GM08714 (cell line): ENCODE measurements around the gene TMEM134.

Experiments used
- H3K4me3 ChIP-seq: fragments of 200-500 bp; sonication (Bioruptor generic); 2 replicates; pipeline ENCODE4 v1.5.1; 2014; ENCODE audit warnings: mild to moderate bottlenecking, low read length, inconsistent platforms
- ZNF274 ChIP-seq: IDR thresholded peaks from 2 replicates; pipeline ENCODE4 v1.6.1; 2012; ENCODE audit warnings: mild to moderate bottlenecking, low read depth, low read length

Gene TMEM134

DNA sequence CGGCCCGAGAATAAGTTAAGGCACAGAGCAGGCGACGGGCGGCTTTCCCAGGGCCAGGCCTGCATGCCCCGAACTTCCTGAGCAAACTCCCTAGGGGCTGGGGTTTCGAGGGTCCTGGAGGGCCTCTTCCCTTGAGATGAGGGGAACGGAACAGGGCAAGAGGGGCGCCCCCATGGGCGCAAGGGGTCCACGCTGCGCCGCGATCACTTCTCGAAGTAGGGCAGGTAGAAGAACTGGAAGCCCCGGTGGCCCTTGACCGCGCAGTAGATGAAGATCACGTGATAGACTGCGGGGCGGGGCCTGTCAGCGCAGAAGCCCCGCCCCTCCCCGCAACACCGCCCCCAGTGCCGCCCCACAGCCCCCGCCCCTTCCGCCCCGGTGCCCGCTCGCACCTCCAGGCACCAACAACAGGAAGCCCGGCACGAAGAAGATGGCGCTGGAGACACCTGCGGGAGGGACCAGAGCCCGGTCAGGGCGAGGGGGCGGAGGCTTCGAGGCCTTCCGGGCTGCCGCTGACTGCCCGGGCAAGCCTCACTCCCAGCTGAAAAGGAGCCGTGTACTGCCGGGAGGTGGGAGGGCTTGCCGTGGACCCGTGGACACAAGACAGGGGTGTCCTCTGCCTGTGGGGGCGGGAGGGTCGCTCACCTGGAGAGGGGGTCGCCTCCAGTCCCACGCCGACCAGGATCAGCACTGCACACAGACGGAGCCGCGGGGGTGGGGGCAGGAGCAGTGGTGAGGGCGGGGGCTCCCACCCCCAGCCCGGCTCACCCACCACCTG is 4.5 kb downstream of the TMEM134 start:
- TF ChIP-seq ZNF274 = no peak
- peak overlapping the region; percentile 81 for H3K4me3 ChIP-seq

- TF ChIP-seq ZNF274 = no peak
Observed at GRCh38 chr11:67463680-67464410, 5.2 kb downstream of the TMEM134 start.

GRCh38 chr11:67463186-67463585 is 5.9 kb downstream of the TMEM134 start:
- TF ChIP-seq ZNF274 = no peak
- no peak overlapping the region for H3K4me3 ChIP-seq

More at GRCh38 chr11:67463680-67464410, 5.2 kb downstream of the TMEM134 start:
- peak overlapping the region; percentile 37; the same call in 1 of the 2 replicates for H3K4me3 ChIP-seq

DNA sequence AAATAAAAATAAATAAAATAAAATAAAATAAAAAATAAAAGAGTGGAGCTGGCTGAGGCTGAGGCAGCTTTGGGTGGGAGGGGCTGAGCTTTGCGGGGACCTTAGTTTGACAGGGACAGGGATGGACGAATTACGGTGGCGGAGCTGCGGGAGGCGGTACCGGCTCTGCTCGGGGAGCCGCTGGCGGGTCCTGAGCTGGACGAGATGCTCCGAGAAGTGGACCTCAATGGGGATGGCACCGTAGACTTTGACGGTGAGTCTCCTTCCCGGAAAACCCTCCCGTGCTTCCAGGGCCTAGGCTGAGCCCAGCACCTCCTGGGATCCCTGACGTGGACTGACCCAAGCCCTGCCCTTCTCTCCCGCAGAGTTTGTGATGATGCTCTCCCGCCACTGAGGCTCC is 10.8 kb downstream of the TMEM134 start:
- no peak for TF ChIP-seq ZNF274
- no peak overlapping the region for H3K4me3 ChIP-seq

- no peak overlapping the region for H3K4me3 ChIP-seq
- TF ChIP-seq ZNF274 = no peak
Observed at GRCh38 chr11:67457453-67457852, 11.6 kb downstream of the TMEM134 start.

DNA sequence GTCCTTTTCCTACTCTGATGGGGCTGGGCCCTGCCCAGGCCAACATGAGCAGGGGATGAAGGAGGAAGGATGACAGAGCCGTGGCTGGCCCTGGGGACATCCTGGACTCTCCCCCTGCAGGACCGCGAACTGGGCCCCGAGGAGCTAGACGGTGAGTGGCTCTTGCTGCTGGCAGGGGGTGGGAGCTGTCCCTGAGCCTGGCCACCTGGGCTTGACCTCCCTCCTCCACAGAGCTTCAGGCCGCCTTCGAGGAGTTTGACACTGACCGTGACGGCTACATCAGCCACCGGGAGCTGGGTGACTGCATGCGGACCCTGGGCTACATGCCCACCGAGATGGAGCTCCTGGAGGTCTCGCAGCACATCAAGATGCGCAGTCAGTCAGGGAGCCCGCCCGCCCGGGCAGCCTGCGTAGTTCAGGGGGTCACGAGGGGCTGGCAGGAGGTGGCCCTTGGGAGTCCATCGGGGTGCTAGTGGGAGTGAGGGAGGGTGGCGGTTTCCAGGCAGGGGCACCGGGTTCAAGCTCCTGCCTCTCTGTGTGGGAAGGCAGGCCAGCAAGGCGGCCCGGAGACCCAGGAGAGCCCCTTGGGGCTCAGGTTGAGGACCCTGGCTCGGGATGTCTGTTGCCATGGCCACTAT is 12.9 kb downstream of the TMEM134 start:
- no peak overlapping the region for H3K4me3 ChIP-seq
- no peak for TF ChIP-seq ZNF274

DNA sequence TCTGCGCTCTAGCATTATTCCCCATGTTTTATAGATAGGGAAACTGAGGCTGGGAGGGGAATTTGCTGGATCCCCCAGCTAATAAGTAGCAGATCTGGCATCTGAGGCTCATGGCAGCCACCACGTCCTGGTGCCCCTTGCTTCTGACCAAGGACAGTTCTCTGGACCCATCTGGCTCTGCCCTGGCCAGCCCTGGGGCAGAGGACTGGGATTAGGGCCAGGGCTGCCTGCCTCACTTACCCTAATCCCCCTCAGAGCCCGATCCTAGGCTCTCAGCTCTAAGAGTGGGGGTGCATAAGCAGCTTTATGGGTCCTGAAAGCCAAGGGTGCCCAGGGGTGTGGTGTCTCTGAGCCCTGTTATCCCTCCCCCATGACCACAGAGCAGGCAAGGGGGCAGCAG is 14.0 kb downstream of the TMEM134 start, which contains the start of gene CABP4:
TSS of gene CABP4 (plus strand) at position 301 of the 400 bp plus-strand sequence. CDS start at position 371, 70 bp downstream.
- H3K4me3 ChIP-seq = no peak within 1 kb of the TSS
- no peak for TF ChIP-seq ZNF274

GRCh38 chr11:67453816-67454732 is 15.0 kb downstream of the TMEM134 start:
- no peak overlapping the region for H3K4me3 ChIP-seq
- TF ChIP-seq ZNF274 = no peak

GRCh38 chr11:67452141-67452952 is 16.7 kb downstream of the TMEM134 start, which contains the start of gene GPR152:
Gene GPR152, minus strand, starts transcription at chr11:67452729. Its CDS starts 5 bp downstream, at chr11:67452724.
- no peak within 1 kb of the TSS for H3K4me3 ChIP-seq
- no peak for TF ChIP-seq ZNF274

GRCh38 chr11:67451658-67451976 is 17.4 kb downstream of the TMEM134 start:
- no peak for TF ChIP-seq ZNF274
- H3K4me3 ChIP-seq = no peak overlapping the region

- no peak overlapping the region for H3K4me3 ChIP-seq
- TF ChIP-seq ZNF274 = no peak
Observed at GRCh38 chr11:67450796-67451657, 18.0 kb downstream of the TMEM134 start.
